DND-41 (cell line): ENCODE measurements around the gene TCF7L1.

ENCODE experiments used
- ATAC-seq: fragments of 200-7000 bp; cut with Tn5 transposase; 3 replicates; pipeline ENCODE4 v1.9.1; 2021; ENCODE audit warnings: low read depth; ENCODE audit not compliant: insufficient read depth
- DNase-seq: peaks from one replicate; pipeline ENCODE4 v3.0.0-alpha.2; 2020
- H2AFZ ChIP-seq: 2 replicates; pipeline ENCODE4 v1.6.0; 2012; ENCODE audit warnings: low read depth, low read length
- H3K27ac ChIP-seq: 2 replicates; pipeline ENCODE4 v1.5.1; 2012; ENCODE audit warnings: low read length, inconsistent platforms
- H3K27me3 ChIP-seq: fragments of 200-600 bp; sonication (generic); 2 replicates; pipeline ENCODE4 v1.6.0; 2012; ENCODE audit warnings: low read length, mild to moderate bottlenecking, inconsistent platforms; ENCODE audit not compliant: insufficient read depth, poor library complexity
- H3K36me3 ChIP-seq: 2 replicates; pipeline ENCODE4 v1.5.1; 2012; ENCODE audit warnings: low read length, inconsistent platforms; ENCODE audit not compliant: insufficient read depth
- H3K4me1 ChIP-seq: 2 replicates; pipeline ENCODE4 v1.5.1; 2012; ENCODE audit warnings: mild to moderate bottlenecking, low read length; ENCODE audit not compliant: insufficient read depth
- H3K4me2 ChIP-seq: 2 replicates; pipeline ENCODE4 v1.6.0; 2012; ENCODE audit warnings: mild to moderate bottlenecking, moderate library complexity, low read length, inconsistent platforms; ENCODE audit not compliant: insufficient read depth
- H3K4me3 ChIP-seq, 2 experiments: fragments of 200-600 bp in 1 of 2; shearing (Covaris generic) in 1 of 2; 2 replicates each; pipeline ENCODE4 v1.5.1; 2012 to 2016; ENCODE audit warnings: inconsistent platforms in 2 of 2, low read length in 2 of 2, mild to moderate bottlenecking in 2 of 2, low read depth in 1 of 2, moderate library complexity in 1 of 2
- H3K79me2 ChIP-seq: 2 replicates; pipeline ENCODE4 v1.6.0; 2012; ENCODE audit warnings: low read length, inconsistent platforms; ENCODE audit not compliant: insufficient read depth
- H3K9ac ChIP-seq: 2 replicates; pipeline ENCODE4 v1.6.0; 2012; ENCODE audit warnings: low read depth, mild to moderate bottlenecking, inconsistent platforms, low read length, moderate library complexity
- H3K9me3 ChIP-seq: 2 replicates; pipeline ENCODE4 v1.5.1; 2012; ENCODE audit warnings: low read length, moderate library complexity, mild to moderate bottlenecking, inconsistent platforms; ENCODE audit not compliant: insufficient read depth, severe bottlenecking
- H4K20me1 ChIP-seq: 2 replicates; pipeline ENCODE4 v1.6.0; 2012; ENCODE audit warnings: low read length; ENCODE audit not compliant: insufficient read depth
- CTCF ChIP-seq: IDR thresholded peaks from 2 replicates; pipeline ENCODE4 v1.5.1; 2012; ENCODE audit warnings: borderline replicate concordance, low read length, moderate library complexity, mild to moderate bottlenecking; ENCODE audit not compliant: poor library complexity, severe bottlenecking; ENCODE audit errors: extremely low read depth
- EZH2 ChIP-seq: IDR thresholded peaks from 3 replicates; pipeline ENCODE4 v1.6.1; 2012; ENCODE audit warnings: borderline replicate concordance, low read depth, mild to moderate bottlenecking, moderate library complexity, low read length, inconsistent platforms; ENCODE audit not compliant: severe bottlenecking

The TCF7L1 gene

GRCh38 chr2:85231468-85231805 lies 98.2 kb downstream of the TCF7L1 start:
- peaks cover 13% of the 10 kb centered on the region for H3K27me3 ChIP-seq
- TF ChIP-seq CTCF (no peak), EZH2 (no peak)
- no peaks in the 10 kb centered on the region for H3K36me3 ChIP-seq
- H3K4me2 ChIP-seq, result no peak overlapping the region; the same call in 1 of the 2 replicates
- no peak overlapping the region for H2AFZ ChIP-seq
- no peaks in the 10 kb centered on the region for H4K20me1 ChIP-seq
- no peak overlapping the region for H3K4me3 ChIP-seq
- ATAC-seq (no peak), DNase-seq (no peak)
- H3K4me1 ChIP-seq, result no peaks in the 10 kb centered on the region
- no peaks in the 10 kb centered on the region for H3K79me2 ChIP-seq
- no peak overlapping the region for H3K27ac ChIP-seq
- no peak overlapping the region for H3K9ac ChIP-seq
- H3K9me3 ChIP-seq, result no peaks in the 10 kb centered on the region

GRCh38 chr2:85231952-85232351 lies 98.8 kb downstream of the TCF7L1 start:
- no peak for TF ChIP-seq CTCF
- TF ChIP-seq EZH2, result no peak
- ATAC-seq, result no peak
- H3K4me2 ChIP-seq, result no peak overlapping the region

GRCh38 chr2:85234868-85235267 lies 101.7 kb downstream of the TCF7L1 start:
- Histone ChIP-seq H3K4me3 (no peak overlapping the region), H3K27ac (no peak overlapping the region), H4K20me1 (no peaks in the 10 kb centered on the region; the same call in 1 of the 2 replicates), H3K4me1 (no peaks in the 10 kb centered on the region), H2AFZ (no peak overlapping the region), H3K36me3 (no peaks in the 10 kb centered on the region), H3K9ac (no peak overlapping the region), H3K27me3 (peaks cover 16% of the 10 kb centered on the region), H3K4me2 (no peak overlapping the region), H3K79me2 (no peaks in the 10 kb centered on the region), H3K9me3 (no peaks in the 10 kb centered on the region)
- ATAC-seq (no peak), DNase-seq (no peak)
- TF ChIP-seq EZH2 (no peak), CTCF (no peak)

More at GRCh38 chr2:85231952-85232351, 98.8 kb downstream of the TCF7L1 start:
- H3K27ac ChIP-seq, result no peak overlapping the region
- H3K4me1 ChIP-seq, result no peaks in the 10 kb centered on the region
- H3K79me2 ChIP-seq, result no peaks in the 10 kb centered on the region
- no peak overlapping the region for H2AFZ ChIP-seq
- H3K27me3 ChIP-seq, result peaks cover 13% of the 10 kb centered on the region
- H3K9ac ChIP-seq, result no peak overlapping the region
- no peaks in the 10 kb centered on the region for H4K20me1 ChIP-seq
- H3K9me3 ChIP-seq, result no peaks in the 10 kb centered on the region
- H3K36me3 ChIP-seq, result no peaks in the 10 kb centered on the region
- no peak for DNase-seq
- H3K4me3 ChIP-seq, result no peak overlapping the region

GRCh38 chr2:85235281-85235680 lies 102.1 kb downstream of the TCF7L1 start:
- no peaks in the 10 kb centered on the region for H3K36me3 ChIP-seq
- H3K9ac ChIP-seq, result no peak overlapping the region
- no peaks in the 10 kb centered on the region; the same call in 1 of the 2 replicates for H4K20me1 ChIP-seq
- no peaks in the 10 kb centered on the region for H3K9me3 ChIP-seq
- no peak overlapping the region for H3K27ac ChIP-seq
- DNase-seq (no peak), ATAC-seq (no peak)
- H3K4me3 ChIP-seq, result no peak overlapping the region
- H3K4me2 ChIP-seq, result no peak overlapping the region
- H3K79me2 ChIP-seq, result no peaks in the 10 kb centered on the region
- no peak overlapping the region for H2AFZ ChIP-seq
- no peak for TF ChIP-seq EZH2
- TF ChIP-seq CTCF, result no peak
- no peaks in the 10 kb centered on the region for H3K4me1 ChIP-seq
- peaks cover 16% of the 10 kb centered on the region for H3K27me3 ChIP-seq
